Activated CD8-positive, alpha-beta T cell treated with anti-CD3 and anti-CD28 coated beads, Interleukin-2, amount 10 ng/mL, durations not matched to agents 7 days and 5 days (primary cell): Measurements from ENCODE around the gene C1orf141. TPM values are rescaled to one million over a fixed set of nuclear protein-coding genes. Genes with fewer than 3 reads are reported as not detected.

Source experiments
- ATAC-seq: fragments of 150-1000 bp; cut with Tn5 transposase; one replicate; pipeline ENCODE4 v1.10.0; 2021; ENCODE audit warnings: moderate library complexity
- CTCF ChIA-PET: fragments of 350-600 bp; sonication (Branson Sonifier 250); formaldehyde crosslinking; loops from one replicate; lab custom pipeline; 2021; ENCODE audit warnings: antibody characterized with exemption; lab: Charles Lee
- POLR2A ChIA-PET: fragments of 350-600 bp; sonication (Branson Sonifier 250); formaldehyde crosslinking; loops from one replicate; lab custom pipeline; 2021; ENCODE audit warnings: antibody characterized with exemption; lab: Charles Lee
- DNase-seq: peaks from one replicate; pipeline ENCODE4 v3.0.0-alpha.2; 2020
- H3K27ac Mint-ChIP-seq: one replicate; pipeline ENCODE4 v1.8.0; 2021; ENCODE audit warnings: mild to moderate bottlenecking, mixed read lengths
- H3K27me3 Mint-ChIP-seq: one replicate; pipeline ENCODE4 v1.8.0; 2021; ENCODE audit warnings: low read depth, mixed read lengths
- H3K36me3 Mint-ChIP-seq: one replicate; pipeline ENCODE4 v1.8.0; 2021; ENCODE audit warnings: low read depth, mixed read lengths
- H3K4me1 Mint-ChIP-seq: one replicate; pipeline ENCODE4 v1.8.0; 2021; ENCODE audit warnings: low read depth, mixed read lengths
- H3K4me3 Mint-ChIP-seq: one replicate; pipeline ENCODE4 v1.8.0; 2021; ENCODE audit warnings: mild to moderate bottlenecking, mixed read lengths
- H3K9me3 Mint-ChIP-seq: one replicate; pipeline ENCODE4 v1.8.0; 2022; ENCODE audit warnings: mixed read lengths; ENCODE audit not compliant: insufficient read depth
- total RNA-seq, 2 experiments: library from RNA; stranded (reverse); gene quantifications; one replicate each; pipeline ENCODE4 v1.2.3, GENCODE V29; 2021

The C1orf141 gene
- total RNA-seq, 2 experiments from 2014 or later: not detected

DNA sequence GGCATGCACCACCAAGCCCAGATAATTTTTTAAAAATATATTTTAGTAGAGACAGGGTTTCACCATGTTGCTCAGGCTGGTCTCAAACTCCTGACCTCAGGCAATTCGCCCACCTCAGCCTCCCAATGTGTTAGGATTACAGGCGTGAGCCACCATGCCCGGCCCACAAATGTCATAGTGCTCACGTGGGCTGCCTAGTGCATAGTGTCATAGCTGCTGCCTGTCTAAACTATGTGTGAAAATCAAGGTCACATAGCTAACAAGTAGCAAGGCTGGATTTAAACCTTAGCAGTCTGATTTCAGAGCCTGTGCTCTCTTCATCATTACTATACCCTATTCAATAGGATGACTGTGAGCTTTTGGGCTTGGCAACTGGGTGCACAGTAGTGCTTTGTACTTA lies 10.3 kb downstream of the C1orf141 start:
- CTCF ChIA-PET: interaction anchor here (1.3 to 3.7 kb wide), 2 partner anchors 10 to 20 kb away, joined by 3 to 9 read pairs; no protein-coding TSS in a partner anchor
- H3K36me3 Mint-ChIP-seq: no peaks in the 10 kb centered on the region
- H3K9me3 Mint-ChIP-seq: no peaks in the 10 kb centered on the region
- no peak for DNase-seq
- ATAC-seq: no peak
- no peak overlapping the region for H3K4me3 Mint-ChIP-seq
- peaks cover 6% of the 10 kb centered on the region for H3K4me1 Mint-ChIP-seq
- H3K27me3 Mint-ChIP-seq: peaks cover 5% of the 10 kb centered on the region
- no peak overlapping the region for H3K27ac Mint-ChIP-seq
- POLR2A ChIA-PET: no interaction called here

- CTCF ChIA-PET: interaction anchor here (1.0 to 1.7 kb wide), 2 partner anchors 91 to 361 kb away, joined by 3 to 4 read pairs; no protein-coding TSS in a partner anchor
- H3K9me3 Mint-ChIP-seq: no peaks in the 10 kb centered on the region
- no peak overlapping the region for H3K4me3 Mint-ChIP-seq
- POLR2A ChIA-PET: no interaction called here
- no peak for ATAC-seq
- peaks cover 2% of the 10 kb centered on the region for H3K27me3 Mint-ChIP-seq
- H3K4me1 Mint-ChIP-seq: peaks cover 4% of the 10 kb centered on the region
- DNase-seq: no peak
- no peak overlapping the region for H3K27ac Mint-ChIP-seq
- H3K36me3 Mint-ChIP-seq: no peaks in the 10 kb centered on the region
Measured at GRCh38 chr1:67120855-67121619, 13.7 kb downstream of the C1orf141 start.

DNA sequence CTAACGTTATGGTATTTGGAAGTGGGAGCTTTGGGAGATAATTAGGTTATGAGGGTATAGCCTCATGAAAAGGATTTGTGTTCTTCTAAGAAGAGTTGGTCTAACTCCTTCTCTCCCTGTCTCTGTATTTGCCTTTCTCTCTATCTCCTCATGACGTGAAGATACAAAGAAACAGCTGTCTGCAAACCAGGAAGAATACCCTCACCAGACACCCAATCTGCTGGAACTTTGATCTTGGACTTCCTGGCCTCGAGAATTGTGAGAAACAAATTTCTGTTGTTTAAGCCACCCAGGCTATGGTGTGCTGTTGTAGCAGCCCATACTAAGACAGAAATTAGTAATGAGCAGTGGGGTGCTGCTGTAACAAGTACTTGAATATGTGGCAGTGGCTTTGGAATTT lies 16.1 kb downstream of the C1orf141 start:
- no peak overlapping the region for H3K27ac Mint-ChIP-seq
- no peak for ATAC-seq
- H3K4me3 Mint-ChIP-seq: no peak overlapping the region
- ChIA-PET CTCF (interaction anchor here (1.0 to 1.3 kb wide), 3 partner anchors 9 to 122 kb away, joined by 3 to 4 read pairs (median 3); no protein-coding TSS in a partner anchor), POLR2A (no interaction called here)
- H3K27me3 Mint-ChIP-seq: peaks cover 2% of the 10 kb centered on the region
- H3K4me1 Mint-ChIP-seq: peaks cover 4% of the 10 kb centered on the region
- DNase-seq: no peak
- no peaks in the 10 kb centered on the region for H3K36me3 Mint-ChIP-seq
- no peaks in the 10 kb centered on the region for H3K9me3 Mint-ChIP-seq

GRCh38 chr1:67118191-67118590 lies 16.6 kb downstream of the C1orf141 start:
- H3K4me1 Mint-ChIP-seq: peaks cover 4% of the 10 kb centered on the region
- POLR2A ChIA-PET: no interaction called here

GRCh38 chr1:67114162-67114561 lies 20.6 kb downstream of the C1orf141 start:
- DNase-seq (no peak), ATAC-seq (no peak)
- H3K36me3 Mint-ChIP-seq: no peaks in the 10 kb centered on the region
- ChIA-PET CTCF (interaction anchor here (1.0 kb wide), 2 partner anchors 11 to 98 kb away, joined by 3 read pairs; no protein-coding TSS in a partner anchor), POLR2A (no interaction called here)
- H3K27ac Mint-ChIP-seq: no peak overlapping the region
- no peaks in the 10 kb centered on the region for H3K27me3 Mint-ChIP-seq
- H3K4me1 Mint-ChIP-seq: peaks cover 4% of the 10 kb centered on the region
- no peak overlapping the region for H3K4me3 Mint-ChIP-seq
- no peaks in the 10 kb centered on the region for H3K9me3 Mint-ChIP-seq

More at GRCh38 chr1:67118191-67118590, 16.6 kb downstream of the C1orf141 start:
- DNase-seq: no peak
- no peaks in the 10 kb centered on the region for H3K36me3 Mint-ChIP-seq
- no peak overlapping the region for H3K4me3 Mint-ChIP-seq
- peaks cover 2% of the 10 kb centered on the region for H3K27me3 Mint-ChIP-seq
- H3K27ac Mint-ChIP-seq: no peak overlapping the region
- H3K9me3 Mint-ChIP-seq: no peaks in the 10 kb centered on the region
- ATAC-seq: no peak
- CTCF ChIA-PET: interaction anchor here (1.0 to 1.3 kb wide), 2 partner anchors 10 to 31 kb away, joined by 3 to 4 read pairs; no protein-coding TSS in a partner anchor

GRCh38 chr1:67110352-67110751 lies 24.4 kb downstream of the C1orf141 start:
- H3K9me3 Mint-ChIP-seq: no peaks in the 10 kb centered on the region
- H3K4me3 Mint-ChIP-seq: no peak overlapping the region
- ChIA-PET CTCF (no interaction called here), POLR2A (no interaction called here)
- H3K4me1 Mint-ChIP-seq: no peaks in the 10 kb centered on the region
- no peaks in the 10 kb centered on the region for H3K27me3 Mint-ChIP-seq
- DNase-seq (no peak), ATAC-seq (no peak)
- no peak overlapping the region for H3K27ac Mint-ChIP-seq
- no peaks in the 10 kb centered on the region for H3K36me3 Mint-ChIP-seq

GRCh38 chr1:67105508-67105907 lies 29.3 kb downstream of the C1orf141 start:
- DNase-seq (no peak), ATAC-seq (no peak)
- Mint-ChIP-seq H3K27me3 (peaks cover 2% of the 10 kb centered on the region), H3K27ac (no peak overlapping the region), H3K4me1 (no peaks in the 10 kb centered on the region), H3K4me3 (no peak overlapping the region), H3K9me3 (no peaks in the 10 kb centered on the region), H3K36me3 (no peaks in the 10 kb centered on the region)
- CTCF ChIA-PET: interaction anchor here (1.2 kb wide), 1 partner anchor 110 kb away, joined by 3 read pairs; no protein-coding TSS in a partner anchor
- POLR2A ChIA-PET: interaction anchor here (0.6 kb wide), 1 partner anchor 57 kb away, joined by 3 read pairs; no protein-coding TSS in a partner anchor

DNA sequence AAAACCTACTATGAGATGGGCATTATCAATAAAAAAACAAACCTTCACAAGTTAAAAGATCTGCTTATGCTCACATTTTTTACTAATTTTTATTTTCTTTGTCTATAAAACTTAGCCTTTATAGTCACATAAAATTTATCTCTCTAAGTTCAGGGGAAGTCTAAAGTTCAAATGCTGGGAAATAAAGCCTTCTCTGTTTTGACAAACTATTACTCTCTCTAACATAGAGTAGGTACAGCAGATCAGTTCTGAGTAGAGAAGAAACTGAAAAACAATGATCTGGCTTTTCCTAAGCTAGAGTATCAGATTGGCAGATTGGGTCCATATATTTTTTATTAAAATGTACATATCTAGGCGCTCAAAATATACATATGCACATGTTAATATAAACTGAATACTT lies 31.2 kb downstream of the C1orf141 start:
- ATAC-seq: no peak
- no peaks in the 10 kb centered on the region for H3K9me3 Mint-ChIP-seq
- no peak overlapping the region for H3K4me3 Mint-ChIP-seq
- no peak for DNase-seq
- H3K4me1 Mint-ChIP-seq: no peaks in the 10 kb centered on the region
- H3K27me3 Mint-ChIP-seq: peaks cover 2% of the 10 kb centered on the region
- ChIA-PET POLR2A (no interaction called here), CTCF (no interaction called here)
- no peaks in the 10 kb centered on the region for H3K36me3 Mint-ChIP-seq
- H3K27ac Mint-ChIP-seq: no peak overlapping the region

- no peaks in the 10 kb centered on the region for H3K4me1 Mint-ChIP-seq
- no peak for ATAC-seq
- no peaks in the 10 kb centered on the region for H3K9me3 Mint-ChIP-seq
- H3K27me3 Mint-ChIP-seq: peaks cover 2% of the 10 kb centered on the region
- no peak for DNase-seq
- ChIA-PET POLR2A (no interaction called here), CTCF (no interaction called here)
- no peak overlapping the region for H3K4me3 Mint-ChIP-seq
- H3K36me3 Mint-ChIP-seq: no peaks in the 10 kb centered on the region
- H3K27ac Mint-ChIP-seq: no peak overlapping the region
Measured at GRCh38 chr1:67100833-67101232, 33.9 kb downstream of the C1orf141 start.

- DNase-seq (no peak), ATAC-seq (no peak)
- H3K27me3 Mint-ChIP-seq: peaks cover 2% of the 10 kb centered on the region
- no peaks in the 10 kb centered on the region for H3K9me3 Mint-ChIP-seq
- H3K4me1 Mint-ChIP-seq: no peaks in the 10 kb centered on the region
- CTCF ChIA-PET: no interaction called here
- no peak overlapping the region for H3K4me3 Mint-ChIP-seq
- no peaks in the 10 kb centered on the region for H3K36me3 Mint-ChIP-seq
- POLR2A ChIA-PET: no interaction called here
- H3K27ac Mint-ChIP-seq: no peak overlapping the region
Measured at GRCh38 chr1:67097305-67097704, 37.5 kb downstream of the C1orf141 start.

DNA sequence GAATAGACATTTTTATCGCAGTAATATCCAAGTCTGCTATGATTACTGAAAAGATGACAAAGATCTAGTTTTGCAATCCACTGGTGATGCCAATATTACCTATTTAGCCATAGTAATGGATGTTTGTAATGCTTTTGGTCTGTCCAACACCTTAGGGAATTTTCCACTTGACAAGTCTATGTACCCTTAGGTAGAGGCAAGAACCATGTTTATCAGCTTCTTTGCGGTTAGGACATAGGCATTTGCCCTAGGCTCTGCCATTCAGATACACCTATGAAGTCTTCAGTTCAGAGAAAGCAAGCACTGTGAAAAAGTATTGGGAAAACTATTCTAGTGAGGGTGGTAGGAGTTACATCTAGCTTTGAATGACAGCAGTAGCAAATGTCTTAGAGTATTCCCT lies 40.6 kb downstream of the C1orf141 start:
- no peak overlapping the region for H3K27ac Mint-ChIP-seq

GRCh38 chr1:67089685-67090208 lies 45.0 kb downstream of the C1orf141 start:
- Mint-ChIP-seq H3K4me3 (no peak overlapping the region), H3K36me3 (peaks cover 1% of the 10 kb centered on the region), H3K27ac (no peak overlapping the region), H3K27me3 (peaks cover 2% of the 10 kb centered on the region), H3K9me3 (no peaks in the 10 kb centered on the region), H3K4me1 (no peaks in the 10 kb centered on the region)
- DNase-seq: no peak
- CTCF ChIA-PET: interaction anchor here (0.7 kb wide), 1 partner anchor 55 kb away, joined by 3 read pairs; no protein-coding TSS in a partner anchor
- POLR2A ChIA-PET: no interaction called here
- ATAC-seq: no peak

More for the DNA sequence above, 40.6 kb downstream of the C1orf141 start:
- POLR2A ChIA-PET: no interaction called here
- no peaks in the 10 kb centered on the region for H3K9me3 Mint-ChIP-seq
- no peaks in the 10 kb centered on the region for H3K36me3 Mint-ChIP-seq
- CTCF ChIA-PET: no interaction called here
- DNase-seq: no peak
- peaks cover 2% of the 10 kb centered on the region for H3K27me3 Mint-ChIP-seq
- no peak for ATAC-seq
- H3K4me1 Mint-ChIP-seq: no peaks in the 10 kb centered on the region
- no peak overlapping the region for H3K4me3 Mint-ChIP-seq
